ENCODE measurements around the gene ETV1.

ETV1 gene

DNA sequence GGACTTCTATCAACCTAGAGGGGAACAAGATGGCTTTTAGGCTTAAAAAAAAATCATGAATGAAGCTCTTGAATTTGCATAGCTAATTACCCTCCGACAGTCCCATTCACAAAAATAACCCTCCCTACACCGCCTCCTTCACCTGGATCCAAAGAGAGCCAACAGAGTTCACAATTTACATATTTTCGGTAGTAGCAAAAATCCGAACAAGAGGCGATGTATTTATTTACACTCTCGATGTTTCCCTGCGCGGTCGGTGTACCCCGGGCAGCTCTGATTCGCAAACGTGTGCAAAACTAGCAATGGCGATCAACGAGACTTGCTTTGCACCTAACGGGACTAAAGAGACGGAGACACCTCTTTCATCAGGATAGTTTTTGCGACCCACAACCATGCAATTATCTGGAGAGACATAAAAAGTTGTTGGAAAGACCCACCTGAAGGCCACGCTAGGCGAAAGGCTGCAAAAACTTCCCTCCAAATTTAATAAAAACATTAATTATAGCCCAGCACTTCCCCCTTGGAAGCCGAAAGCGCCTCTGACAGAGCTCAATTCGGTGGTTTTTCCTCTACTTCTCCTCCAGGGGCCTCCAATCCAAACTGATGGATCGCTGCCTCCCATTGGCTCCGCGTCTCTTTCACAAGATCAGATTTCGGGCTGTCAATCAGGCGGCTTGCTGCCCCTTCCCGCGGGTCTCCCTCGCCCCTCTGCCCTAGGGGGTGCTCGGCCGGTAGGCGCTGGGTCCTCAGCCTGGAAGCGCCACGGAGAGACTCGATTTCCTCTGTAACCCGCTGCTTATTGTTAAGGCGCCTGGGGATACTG is at the start of gene ETV1:
TSS of gene ETV1 (minus strand) at position 541 of the 823 bp plus-strand sequence. CDS start 614 bp downstream, outside the sequence.
- peak in 1 of 2 donors; percentile 19 for DNase-seq

- no peak for DNase-seq
Observed at GRCh38 chr7:14024406-14024805, 34.9 kb upstream of the ETV1 start.

DNA sequence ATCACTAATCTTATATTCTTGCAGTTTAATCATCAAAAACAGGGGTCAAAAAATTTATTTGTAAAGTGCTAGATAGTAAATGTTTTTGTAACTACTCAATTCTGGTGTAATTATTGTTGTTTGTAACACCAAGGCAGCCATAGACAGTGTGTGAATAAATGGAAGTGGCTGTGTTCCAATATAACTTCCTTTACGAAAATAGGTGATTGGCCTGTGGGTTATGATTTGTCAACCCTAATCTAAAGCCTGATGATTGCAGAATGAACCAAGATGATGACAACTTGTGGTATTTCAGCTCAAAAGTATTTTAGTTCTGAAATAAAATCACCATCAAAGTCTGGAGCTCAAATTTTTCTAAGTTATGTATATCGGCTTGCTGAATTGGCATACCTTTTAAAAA is 34.4 kb upstream of the ETV1 start:
- no peak for DNase-seq

- DNase-seq = no peak
Observed at GRCh38 chr7:14023342-14023741, 33.9 kb upstream of the ETV1 start.

DNA sequence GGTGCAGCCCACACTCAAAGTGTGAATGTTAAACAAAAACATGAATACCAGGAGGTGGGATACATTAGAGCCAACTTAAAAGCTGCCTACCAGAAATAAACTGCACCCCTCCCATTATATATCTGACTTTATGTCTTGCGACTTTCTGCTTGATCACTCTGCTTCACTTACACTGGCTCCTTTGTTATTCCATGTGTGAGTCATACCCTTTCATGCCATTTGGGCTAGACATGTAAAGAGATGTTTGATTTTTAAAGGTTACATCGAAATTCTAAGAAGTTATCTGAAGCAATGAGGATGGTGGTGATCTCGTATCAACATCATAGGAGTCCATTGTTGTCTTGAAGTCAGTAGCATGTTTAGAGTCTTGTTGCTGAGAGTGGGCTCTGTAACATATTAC is 31.6 kb upstream of the ETV1 start:
- no peak for DNase-seq

- DNase-seq = no peak
Observed at GRCh38 chr7:14020339-14020900, 31.0 kb upstream of the ETV1 start.

DNA sequence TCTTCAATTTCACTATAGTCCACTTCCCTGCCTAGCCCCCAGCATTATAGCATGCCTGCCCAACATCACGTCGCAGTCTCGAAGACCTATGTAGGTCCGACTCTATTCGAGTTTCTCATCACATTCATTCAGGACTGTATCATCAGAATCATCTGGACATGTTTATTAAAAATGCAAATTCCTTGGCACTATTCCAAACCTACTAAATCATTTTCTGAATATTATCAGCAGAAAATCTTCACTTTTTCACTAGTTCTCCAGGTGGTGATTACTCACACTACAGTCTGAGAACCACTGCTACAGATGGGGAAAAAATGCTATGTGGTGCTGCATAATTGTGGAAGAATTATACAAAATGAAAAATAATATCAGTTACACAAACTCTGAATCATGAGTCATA is 29.3 kb upstream of the ETV1 start:
- no peak for DNase-seq

DNA sequence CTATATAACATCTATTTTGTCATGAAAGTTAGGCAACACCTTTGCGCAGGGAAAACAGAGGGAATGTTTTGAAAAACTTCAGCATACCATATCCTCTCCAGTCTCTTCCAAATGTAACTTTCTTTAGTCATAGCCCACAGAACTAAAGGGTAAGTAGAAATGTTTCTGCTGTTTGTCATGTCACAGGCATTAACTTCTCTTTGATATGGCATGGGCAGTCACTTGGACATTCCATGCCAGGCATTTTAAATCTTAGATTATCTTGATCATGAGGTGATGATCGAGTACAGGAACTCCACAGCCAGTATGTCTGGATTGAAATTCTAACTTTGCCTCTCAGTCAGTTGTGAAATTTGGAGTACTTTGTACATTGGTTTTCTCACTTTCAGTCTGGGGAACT is 27.5 kb upstream of the ETV1 start:
- no peak for DNase-seq

DNA sequence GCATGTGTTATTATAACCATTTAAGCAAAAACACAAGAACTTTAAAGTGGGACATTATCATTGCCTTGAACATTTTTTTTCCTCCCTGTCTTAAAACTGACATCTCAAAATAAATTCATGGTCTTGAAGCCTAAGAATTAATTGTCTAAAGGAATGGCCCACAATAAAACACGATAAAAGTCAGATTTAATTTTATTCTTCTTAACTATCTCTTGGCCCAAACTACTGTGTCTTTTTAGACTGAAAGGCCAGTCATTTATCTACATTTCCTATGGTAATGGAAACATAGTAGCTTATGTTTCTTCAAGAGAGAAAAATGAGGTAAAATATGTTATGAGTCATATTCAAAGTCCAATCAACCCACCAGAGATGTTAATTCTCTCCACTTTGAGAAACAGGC is 24.4 kb upstream of the ETV1 start:
- no peak for DNase-seq

DNA sequence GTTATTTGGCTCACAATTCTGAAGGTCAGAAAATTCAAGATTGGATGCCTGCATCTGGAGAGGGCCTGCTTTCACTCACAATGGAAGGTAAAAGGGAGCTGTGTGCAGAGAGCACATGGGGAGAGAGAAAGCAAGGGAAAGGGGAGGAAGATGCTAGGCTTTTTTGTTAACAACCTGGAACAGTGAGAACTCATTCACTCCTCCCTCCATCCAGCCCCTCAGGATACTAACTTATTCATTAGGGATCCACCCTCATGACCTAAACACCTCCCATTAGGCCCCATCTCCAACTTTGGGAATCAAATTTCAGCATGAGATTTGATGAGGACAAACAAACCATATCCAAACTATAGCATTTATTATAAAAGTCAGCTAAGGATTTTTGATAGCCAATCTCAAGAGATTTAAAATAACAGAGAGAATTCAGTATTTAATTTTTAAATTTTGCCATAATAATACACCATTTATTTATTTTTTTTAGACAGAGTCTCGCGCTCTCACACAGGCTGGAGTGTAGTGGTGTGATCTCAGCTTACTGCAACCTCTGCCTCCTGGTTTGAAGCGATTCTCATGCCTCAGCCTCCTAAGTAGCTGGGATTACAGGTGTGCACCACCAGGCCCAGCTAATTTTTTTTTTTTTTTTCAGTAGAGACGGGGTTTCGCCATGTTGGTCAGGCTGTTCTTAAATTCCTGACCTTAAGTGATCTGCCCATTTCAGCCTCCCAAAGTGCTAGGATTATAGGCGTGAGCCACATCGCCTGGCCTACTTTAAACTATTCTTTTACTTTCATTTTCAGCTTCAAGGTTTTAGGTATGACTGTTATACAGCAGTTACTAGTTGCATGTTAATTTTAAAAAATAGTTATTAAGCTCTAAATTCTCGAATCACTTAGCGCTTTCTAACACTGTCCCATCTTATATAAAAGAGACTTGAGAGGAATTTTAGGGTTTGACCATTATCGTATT is 20.3 kb upstream of the ETV1 start:
- no peak for DNase-seq

- DNase-seq = no peak
Observed at GRCh38 chr7:14001139-14001538, 11.7 kb upstream of the ETV1 start.

GRCh38 chr7:14000247-14000646 is 10.8 kb upstream of the ETV1 start:
- DNase-seq = no peak

DNA sequence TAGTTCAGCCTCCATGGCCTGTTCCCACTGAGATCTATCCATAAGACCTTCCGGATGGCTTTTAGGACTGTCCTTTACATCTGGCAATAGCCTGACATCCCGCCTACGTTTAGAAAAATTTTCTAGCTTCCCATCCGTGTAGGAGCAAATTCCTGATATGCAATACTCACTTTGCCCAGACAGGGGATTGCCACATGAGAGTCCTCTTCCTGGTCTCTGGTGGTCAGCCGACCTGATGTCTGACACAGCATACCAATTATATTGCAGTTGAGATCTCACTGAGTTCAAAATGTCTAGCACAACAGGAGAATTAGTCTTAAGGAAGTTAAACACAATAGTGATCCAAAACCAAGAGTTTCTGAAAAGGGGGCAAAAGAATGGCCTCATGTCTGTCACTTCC is 9.4 kb upstream of the ETV1 start:
- no peak for DNase-seq

DNA sequence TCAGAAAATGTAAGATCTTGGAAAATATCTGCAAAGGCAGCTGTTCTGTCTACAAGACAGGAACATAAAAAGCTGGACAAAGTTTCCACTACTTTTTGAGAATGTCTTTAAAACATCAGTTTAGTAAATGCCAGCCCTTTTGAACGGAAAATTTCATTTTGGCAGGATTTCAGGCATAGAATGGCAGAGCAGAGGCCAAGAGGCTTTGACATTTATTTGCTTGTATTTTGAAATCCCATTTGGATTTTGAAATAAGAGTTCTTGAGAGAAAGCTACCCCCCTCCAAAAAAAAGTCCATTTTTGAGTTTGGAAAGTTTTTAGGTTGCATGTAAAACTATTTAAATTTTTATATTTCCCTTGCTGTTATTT is 3.1 kb upstream of the ETV1 start:
- DNase-seq = no peak

GRCh38 chr7:13991791-13992595 is 2.5 kb upstream of the ETV1 start:
- no peak for DNase-seq

GRCh38 chr7:13990984-13991790 is 1.7 kb upstream of the ETV1 start:
- DNase-seq = peak; percentile 55 to 79

DNA sequence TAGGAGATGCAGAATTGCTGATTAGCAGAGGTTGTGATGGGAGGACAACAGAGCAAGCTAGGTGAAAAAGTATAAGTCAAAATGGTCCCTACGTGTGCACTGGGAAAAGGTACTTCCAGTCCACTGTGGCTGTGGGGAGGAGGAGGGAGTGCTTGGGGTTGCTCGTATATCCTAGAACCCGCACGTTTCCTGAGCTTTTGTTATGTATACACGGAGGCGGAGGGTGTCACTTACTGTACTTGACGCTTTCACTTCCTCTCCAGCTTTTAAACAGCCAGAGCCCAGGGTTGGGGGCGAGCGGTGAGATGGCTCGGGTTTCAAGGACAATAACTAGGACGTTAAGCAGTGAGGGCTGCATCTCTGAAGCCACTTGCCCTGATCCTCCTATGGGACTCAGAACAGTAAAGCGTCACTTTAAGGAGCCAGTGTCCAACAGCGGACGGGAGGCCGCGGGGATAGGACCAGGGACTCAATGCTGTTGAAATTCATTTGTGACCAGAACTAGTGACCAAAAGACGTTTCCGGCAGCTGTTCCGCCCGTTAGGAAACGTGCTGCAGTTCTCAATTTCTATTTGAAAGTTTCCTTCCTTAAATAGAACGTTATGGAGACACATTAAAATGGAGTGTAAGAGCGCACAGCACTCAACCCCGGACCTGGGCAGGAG is 985 bp upstream of the ETV1 start:
- DNase-seq = peak; percentile 6 to 50

DNA sequence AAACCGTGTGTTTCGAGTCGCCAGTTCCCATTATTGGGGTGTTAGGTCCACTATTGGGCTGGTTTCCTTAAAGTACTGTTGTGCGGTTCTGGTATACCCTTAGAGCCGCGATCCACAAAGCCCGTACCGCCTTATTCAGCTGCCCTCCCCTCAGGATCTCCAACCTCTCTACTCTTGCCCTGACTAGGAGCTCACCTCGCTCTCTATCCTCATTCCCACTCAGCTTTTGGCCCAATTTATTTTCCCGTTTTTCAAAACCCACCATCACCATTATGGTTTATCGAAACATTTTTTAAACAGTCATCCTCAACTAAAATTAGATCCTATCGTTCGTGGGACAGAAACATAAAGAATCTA is 461 bp upstream of the ETV1 start:
- no peak for DNase-seq

DNA sequence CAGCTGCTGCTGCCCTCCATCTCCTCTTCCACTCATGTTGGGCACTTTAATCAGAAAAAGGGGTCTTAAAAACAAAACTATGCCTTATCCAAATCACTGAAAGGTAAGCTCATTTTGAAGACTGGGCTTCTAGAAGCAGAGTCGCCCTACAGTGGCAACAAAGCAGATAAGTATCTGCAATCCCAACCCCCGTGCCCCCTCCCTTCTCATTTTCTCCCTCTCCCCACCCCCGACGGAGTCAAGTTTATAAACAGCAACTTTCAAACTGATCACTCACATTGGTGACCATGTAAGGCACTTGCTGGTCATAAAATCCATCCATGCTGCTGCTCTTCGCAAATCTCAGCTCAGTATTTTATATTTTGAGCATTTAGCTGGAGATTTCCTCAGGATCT is 738 bp downstream of the ETV1 start:
- DNase-seq = no peak

DNA sequence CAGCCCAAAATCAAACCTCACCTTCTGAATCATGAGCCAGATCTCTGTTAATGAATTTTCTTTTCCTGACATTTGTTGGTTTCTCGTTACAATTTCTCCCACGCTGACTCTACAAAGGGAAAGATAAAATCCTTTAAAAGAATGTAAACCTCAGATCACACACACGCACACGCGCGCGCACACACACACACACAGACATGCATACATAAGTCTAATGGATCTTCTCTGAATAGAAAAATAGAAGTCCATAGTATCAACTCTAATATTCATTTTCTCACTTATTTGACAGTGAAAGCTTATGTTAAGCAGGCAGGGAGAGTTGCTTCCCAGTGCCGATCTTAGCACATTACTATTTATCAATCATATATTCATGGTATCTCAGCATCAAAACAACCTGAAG is 1.4 kb downstream of the ETV1 start:
- no peak for DNase-seq

- DNase-seq = no peak
Observed at GRCh38 chr7:13987395-13987794, 2.1 kb downstream of the ETV1 start.

All from CD4-positive, alpha-beta T cell treated with Interferon alpha-2 for 1 hour (primary cell).